HG03558 (cell line): ENCODE measurements around the gene SNX9.
"Not testable (repeated sequence)": the region's sequence is repeated elsewhere in the genome, so short reads cannot be mapped to it uniquely, and the experiment has no call there.

Experiments used
- ATAC-seq: cut with Tn5 transposase; IDR thresholded peaks from one replicate; pipeline ENCODE4 v1.9.1; 2021; ENCODE audit warnings: moderate number of reproducible peaks; ENCODE audit not compliant: unreplicated experiment; ENCODE audit errors: extremely low read depth

SNX9 gene

DNA sequence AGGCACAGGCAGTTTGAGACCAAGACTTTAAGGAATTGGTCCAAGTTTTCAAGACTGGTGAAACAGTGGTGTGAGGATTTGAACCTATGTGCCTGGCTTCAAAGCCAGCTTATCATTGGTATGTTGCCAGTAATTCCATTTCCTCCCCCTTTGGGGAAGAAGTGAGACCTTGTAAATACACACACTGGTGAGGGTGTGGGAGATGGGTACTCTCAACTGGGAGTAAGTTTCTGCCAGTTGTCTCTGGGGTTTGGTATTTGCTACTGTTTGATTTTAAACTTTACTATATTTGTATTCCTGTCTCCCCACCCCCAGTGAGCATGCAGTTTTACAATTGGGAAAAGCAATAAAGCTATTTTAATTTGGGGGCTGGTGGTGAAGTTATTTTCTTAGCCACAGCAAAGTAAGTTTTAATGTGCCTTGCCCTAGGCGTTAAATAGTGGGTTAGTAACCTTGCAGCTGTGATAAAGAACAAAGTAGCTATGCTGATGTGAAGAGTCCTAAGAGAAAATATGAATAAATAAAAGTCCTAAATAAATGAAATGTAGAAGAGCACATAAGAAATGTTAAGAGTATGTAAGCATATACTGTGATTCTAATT lies 31.0 kb downstream of the SNX9 start:
- ATAC-seq: no peak

DNA sequence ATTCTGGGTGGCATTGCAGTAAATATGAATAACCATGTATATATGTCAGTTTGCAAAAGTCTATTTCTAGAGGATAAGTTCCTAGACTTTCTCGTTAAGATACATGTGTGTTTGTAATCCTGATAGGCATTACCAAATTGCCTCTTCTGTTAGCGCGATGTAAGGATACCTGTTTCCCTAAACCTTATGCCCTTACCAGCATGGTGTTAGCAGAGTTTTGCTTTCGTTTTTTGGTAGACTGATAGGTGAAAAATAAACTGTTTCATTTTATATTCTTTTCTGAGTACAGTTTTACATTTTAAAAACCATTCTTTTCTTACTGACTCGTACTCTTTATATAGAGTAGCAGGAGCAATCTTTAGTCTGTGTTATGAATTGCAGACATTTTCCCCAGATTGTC lies 32.3 kb downstream of the SNX9 start:
- no peak for ATAC-seq

DNA sequence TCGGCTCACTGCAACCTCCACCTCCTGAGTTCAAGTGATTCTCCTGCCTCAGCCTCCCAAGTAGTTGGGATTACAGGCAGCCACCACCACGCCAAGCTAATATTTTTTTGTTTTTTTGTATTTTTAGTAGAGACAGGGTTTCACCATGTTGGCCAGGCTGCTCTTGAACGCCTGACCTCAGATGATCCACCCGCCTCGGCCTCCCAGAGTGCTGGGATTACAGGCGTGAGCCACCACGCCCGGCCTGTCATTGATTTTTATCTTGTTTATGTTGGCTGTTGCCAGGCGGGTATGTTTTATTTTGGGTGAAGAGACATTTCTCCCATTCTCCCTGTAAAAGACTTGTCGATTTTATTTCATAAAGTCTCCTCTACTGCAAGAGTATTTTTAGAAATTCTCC lies 32.8 kb downstream of the SNX9 start:
- not testable (repeated sequence) for ATAC-seq

DNA sequence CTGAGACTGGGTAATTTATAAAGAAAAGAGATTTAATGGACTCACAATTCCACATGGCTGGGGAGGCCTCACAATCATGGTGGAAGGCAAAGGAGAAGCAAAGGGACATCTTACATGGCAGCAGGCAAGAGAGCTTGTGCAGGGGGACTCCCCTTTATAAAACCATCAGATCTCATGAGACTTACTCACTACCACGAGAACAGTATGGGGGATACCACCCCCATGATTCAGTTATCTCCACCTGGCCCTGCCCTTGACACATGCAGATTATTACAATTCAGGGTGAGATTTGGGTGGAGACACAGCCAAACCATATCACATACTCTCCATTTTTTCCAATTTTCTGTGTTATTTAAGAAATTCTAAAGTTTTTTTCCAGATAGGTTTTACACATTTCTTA lies 35.6 kb downstream of the SNX9 start:
- ATAC-seq: not testable (repeated sequence)

DNA sequence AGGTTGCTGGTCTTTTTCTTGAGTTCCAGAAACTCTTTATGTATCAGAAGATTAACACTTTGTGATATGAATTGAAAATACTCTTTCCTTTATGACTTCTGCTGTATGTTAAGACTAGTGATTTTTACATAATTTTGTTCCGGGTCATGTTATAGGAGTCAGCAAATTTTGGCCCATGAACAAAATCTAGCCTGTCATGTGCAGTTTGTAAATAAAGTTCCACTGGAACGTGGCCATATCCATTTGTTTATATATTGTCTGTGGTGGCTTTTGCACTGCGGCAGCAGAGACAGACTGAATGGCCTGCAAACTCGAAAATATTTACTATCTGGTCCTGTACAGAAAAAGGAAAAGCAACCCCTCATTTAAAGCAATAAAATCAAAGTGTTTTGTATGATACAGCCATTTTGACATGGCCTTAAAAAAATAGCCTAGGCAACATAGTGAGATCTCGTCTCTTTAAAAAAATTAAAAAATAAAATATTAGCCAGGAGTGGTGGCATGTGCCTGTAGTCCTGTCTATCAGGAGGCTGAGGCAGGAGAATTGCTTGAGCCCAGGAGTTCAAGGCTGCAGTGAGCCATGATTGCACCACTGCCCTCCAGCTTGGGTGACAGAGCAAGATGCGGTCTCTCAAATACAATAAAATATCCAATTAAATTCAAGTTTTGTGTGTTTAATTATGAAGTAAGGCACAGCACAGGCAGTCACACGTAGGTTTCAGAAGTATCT lies 36.9 kb downstream of the SNX9 start:
- no peak for ATAC-seq

DNA sequence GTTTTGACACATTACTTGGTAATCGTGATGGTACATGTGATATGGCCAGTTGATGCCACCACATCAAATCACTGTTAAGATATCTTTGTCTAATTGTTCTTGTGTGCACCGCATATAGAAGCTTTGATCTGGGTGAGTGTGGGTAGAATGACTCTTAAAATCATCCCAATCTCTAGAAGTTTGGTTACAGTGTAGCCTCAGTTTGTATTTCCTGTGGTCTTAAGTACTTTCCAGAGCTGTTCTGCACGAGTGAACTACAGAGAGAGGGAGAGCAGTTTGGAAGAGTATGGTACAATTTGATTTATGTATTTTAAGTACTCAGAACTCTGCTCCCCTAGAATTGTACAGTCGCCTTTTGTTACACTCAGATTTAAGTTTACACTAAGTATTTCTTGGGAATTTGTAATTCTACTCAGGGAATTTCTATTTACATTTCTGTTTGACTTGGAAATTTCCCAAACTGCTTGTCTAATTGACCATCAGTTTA lies 37.5 kb downstream of the SNX9 start:
- no peak for ATAC-seq

DNA sequence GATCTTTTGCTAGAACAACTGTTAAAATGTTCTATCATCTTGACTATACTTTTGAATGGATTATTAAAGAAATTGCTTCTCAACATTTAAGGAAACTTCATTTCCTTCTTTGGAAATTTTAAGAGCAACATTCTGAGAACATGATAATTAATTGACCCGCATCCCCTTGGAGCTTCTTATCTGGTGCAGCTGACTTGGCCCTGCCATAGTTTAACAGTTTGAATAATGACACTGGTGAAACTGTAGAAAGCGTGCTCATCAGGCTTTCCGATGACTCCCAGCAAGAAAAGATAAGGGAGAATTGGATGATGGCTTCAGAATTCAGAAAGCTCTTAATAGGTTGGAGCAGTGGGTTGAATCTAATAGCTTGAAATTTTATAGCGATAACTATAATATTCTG lies 38.1 kb downstream of the SNX9 start:
- ATAC-seq: no peak

DNA sequence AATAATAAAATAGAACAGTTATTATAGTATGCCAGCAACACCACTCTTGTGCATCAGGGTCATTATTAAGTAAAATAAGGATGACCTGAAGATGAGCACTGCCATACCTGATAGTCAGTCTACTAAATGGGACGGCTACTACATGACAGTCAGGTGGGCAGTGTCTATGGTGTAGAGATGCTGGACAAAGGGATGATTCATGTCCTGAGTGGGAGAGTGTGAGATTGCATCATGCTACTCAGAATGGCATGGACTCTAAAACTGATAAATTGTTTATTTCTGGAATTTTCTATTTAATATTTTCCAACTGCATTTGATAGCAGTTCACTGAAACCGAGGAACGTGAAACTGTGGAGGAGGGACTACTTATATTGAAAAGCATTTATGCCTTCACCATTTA lies 38.8 kb downstream of the SNX9 start:
- ATAC-seq: no peak

DNA sequence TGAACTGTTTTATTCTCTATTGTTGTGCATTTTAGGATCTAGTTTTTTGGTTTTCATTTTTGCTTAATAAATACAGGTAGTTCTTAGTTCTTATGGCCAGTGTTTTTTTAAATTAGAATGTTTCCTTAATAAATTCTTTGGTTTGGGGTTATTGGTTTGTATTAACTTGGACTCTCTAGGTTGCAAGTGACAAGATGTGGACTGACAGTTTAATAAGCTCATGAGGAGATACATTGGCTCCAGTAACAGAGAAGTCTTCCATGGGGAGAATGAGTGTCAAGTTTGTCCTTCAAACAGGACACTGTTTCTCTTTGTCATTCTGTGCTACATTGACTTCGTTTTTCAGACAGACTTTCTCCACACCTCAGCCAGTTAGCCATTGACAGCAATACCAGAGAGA lies 39.7 kb downstream of the SNX9 start:
- no peak for ATAC-seq

DNA sequence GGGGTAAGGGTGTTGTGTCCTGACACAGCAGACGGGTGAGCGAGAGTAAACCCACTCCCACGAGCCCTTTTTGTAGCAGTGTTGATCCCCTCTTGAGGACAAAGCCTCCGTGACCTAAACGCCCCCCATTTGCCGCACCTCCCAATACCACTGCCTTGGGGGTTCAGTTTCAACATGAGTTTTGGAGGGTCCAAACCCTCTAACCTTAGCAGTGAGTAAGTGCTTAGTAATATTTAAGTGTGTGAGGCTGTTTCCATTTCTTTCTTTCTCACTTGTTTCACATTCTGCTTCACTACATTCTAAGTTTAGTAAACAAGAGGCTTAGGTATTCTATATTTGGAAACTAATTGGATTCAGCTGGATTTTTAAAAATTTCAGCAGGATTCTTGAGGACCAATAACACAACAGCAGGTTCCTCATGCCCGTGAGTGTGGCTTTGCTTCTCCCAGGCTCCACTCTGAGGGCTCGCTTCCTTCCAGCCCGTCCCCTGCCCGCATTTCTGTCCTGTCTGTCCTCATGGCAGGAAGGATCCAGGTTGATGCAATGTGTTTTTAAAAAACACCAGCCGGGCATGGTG lies 41.2 kb downstream of the SNX9 start:
- no peak for ATAC-seq

DNA sequence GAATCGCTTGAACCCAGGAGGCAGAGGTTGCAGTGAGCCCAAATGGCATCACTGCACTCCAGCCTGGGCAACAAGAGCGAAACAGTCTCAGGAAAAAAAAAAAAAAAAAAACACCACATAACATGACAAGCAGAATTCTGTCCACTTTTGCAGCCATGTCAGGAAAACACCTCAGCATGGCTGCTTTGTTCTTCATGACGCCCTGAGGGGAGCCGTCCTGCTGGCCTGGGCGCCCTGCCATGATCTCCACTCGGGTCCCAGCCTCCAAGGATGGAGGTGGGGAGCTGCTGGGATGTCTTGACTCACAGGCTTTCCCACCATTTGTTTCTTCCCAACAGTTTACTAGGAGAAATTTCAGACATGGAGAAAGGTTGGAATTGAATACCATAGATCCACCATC lies 42.2 kb downstream of the SNX9 start:
- no peak for ATAC-seq

DNA sequence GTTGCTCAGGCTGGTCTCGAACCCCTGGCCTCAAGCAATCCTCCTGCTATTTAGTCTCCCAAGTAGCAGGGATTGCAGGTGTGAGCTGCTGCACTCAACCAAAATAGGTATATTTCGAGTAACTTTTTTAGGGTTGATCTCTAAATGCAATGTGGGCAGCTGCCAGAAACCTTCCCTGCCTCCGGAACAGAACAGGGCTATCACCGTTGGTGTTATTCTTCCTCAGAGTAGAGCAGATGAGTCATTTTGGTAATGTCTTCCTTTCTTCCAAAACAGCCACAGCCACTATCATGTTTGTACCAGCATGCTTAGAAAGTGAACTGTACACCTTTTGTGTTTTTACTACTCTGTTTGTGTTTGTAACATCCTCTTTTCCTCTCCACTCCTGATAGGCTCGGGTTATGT lies 44.1 kb downstream of the SNX9 start:
- ATAC-seq: no peak

DNA sequence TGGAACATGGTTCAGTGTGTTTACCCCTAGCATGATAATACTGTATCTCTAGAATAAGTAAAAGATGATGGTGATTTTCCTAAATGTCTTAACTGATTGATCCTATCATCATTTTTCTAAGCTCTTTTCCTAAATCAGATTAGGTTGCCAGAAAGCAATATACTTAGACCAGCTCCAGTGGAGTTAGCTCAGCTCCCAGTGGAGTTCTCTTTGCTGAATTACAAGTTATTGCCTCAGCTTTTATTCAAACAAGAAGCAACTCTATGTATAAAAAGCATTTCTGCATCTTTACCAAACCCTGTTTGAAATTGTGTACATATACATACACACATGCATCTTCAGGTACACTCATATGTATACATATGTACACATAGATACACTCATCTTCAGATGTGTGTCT lies 44.9 kb downstream of the SNX9 start:
- no peak for ATAC-seq

DNA sequence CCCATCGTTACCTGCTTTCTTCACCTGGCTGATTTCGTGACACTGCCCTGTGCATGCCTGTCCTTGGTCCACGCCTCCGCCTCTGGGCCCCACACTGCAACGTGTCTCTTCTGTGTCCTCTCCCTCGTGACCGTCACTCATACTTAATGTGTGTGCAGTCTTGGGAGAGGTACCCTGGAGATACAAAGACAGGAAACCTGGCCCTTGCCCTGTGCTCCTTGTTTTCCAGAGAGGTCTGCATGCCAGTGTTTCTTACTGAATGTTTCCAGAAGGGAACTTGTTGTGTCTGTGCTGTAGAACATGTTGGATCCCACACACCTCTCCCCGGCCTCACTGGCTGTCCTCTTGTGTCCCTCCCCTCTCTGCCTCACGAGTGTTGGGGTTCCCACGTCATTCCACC lies 45.8 kb downstream of the SNX9 start:
- ATAC-seq: no peak

DNA sequence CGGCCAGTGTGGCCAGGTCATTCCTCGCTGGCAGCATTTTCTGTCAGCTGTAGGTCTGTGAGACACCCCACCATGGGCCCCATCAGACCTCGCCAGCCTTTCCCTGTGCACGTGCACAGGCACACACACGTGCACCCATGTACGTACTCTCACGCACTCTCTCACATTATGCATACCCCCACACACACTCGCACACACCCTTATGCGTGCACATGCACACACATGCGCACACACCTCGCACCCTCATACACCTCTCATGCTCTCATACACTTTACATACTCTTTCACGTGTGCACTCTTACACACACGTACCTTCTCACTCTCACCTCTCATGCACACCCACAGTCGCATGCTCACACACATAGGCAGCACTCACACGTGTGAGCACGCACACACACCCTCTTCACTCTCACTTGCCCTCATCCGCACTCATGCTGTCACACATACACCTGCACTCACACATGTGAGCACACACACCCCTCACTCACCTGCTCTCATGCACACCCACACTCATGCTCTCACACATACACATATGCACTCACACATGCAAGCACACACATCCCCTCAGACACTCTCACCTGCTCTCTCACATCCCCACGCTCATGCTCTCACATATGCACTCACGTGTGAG lies 46.7 kb downstream of the SNX9 start:
- ATAC-seq: no peak

DNA sequence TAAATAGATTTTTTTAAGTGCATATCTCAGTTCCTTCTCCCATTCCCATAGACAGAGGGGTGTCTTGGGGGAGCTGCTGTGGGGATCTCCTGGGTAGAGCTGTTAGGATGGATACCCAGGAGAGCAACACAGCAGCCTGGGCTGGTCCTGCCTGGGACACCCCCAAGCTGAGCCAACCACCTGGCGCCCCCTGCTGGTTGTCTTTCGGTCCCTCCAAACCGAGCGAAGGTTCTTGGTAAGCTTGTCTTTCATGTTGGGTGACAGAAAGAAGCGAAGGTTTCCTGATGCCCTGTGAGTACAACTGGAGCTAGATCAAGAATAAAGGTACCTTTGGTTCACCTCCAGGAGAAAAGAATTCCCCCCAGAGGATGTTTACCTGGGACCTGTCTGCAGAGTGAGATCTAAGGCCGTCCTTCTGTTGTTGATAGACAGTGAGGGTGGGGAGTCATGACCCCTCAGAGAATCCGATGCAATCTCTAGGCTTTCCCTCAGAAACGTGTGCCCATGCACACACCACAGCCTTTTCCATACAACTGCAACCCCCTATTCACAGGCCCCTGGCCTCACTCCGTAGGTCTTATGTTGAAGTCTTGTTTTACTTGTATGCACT lies 50.8 kb downstream of the SNX9 start:
- ATAC-seq: no peak

DNA sequence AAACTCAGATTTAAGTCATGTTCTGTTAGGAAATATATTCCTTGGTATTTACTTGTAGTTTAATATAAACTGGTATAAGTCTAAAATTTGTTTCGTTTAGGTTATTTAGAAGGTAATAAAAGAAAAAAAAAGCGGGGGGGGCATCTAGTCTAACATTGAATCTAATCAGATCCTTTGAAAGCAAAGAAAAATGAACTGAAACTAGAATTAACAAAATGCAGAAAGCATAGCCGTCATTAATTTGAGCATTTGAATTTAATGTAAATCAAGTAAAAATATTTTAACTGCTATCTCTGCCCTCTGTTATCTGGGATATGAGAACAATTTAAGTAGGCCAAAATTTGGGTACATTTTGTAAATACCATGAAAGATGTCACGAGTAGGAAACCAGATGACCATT lies 54.1 kb downstream of the SNX9 start:
- no peak for ATAC-seq

DNA sequence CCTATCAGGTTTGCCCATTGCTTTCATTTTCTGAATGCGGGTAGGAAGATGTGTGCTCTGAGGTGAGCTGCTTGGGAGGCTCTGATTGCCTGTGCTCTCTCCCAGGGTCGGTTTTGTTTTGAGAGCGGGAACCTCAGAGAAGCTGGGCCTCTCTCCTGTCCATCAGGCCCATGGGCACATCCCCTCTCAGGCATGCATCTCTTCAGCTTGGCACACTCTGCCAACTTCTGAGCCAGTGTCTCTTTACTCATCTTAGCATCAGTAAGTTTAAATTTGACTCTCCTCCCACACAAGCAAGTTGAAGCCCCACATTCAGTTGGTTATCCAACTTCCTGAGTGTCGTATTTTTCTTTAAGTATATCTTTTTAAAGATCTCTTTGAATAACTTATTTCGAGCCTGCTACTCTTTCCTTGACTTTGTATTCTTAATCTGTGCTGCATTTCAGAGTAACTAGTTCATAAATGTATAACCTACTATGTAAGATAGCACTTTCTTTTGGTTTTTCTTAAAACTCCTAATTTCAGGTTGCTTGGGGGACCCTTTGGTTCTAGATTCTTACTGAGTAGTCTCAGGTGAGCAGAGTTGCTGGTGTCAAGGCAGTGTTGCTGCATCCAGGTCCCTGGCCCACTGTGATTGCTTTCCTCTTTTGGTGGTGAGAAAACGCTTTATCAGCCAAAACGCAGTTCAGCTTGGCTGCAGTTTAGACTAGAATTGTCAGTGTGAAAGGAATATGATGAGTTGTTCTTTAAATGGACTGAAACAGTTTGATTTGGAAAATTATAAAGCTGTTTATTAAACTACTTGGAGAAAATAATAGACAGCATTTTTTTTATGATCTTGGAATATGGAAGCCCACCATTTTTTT lies 54.8 kb downstream of the SNX9 start:
- no peak for ATAC-seq

DNA sequence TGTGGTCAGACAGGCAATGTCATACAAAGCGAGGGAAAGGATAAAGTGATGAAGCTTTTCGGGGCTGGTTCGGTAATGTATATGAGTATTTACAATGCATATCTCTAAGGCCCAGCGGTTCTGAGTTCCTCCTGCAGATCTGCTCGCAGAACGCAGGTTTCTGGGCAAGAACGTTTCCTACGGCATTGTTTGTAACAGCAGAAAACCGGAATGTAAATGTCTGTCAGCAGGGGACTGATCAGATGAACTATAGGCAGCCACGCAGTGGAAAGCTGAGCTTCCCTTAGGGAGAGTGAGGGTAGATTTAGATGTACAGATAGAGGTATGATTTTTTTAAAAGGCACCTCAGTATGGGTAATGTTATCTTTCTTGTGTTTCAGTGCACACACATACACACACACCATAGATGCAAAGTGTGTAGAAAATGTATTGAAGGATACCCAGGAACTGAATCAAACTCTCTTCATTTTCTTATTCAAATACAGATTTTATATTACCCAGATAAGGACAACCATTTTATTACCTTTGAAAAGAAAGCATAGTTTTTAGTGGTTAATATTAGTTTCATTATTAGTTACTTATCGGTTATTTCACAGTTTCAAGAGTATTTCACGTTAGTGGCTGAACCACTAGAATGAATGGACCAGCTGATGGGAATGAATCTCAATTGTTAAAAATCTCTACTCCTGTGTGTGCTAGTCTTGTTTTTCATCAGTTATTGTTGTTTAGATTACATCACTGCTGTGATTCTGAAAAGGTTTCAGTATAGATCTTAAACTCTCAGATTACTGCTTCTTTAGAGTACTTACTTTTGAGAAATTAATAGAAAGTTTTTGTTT lies 56.2 kb downstream of the SNX9 start:
- ATAC-seq: peak; percentile 91
